ENCODE data around the gene HCN4. TPM values are rescaled to one million over a fixed set of nuclear protein-coding genes. Genes with fewer than 3 reads are reported as not detected.

HCN4 gene
- total RNA-seq, 2 donors from 2014 or later, result 6.9 to 45.3 TPM

GRCh38 chr15:73270366-73271097, 98.2 kb downstream of the HCN4 start:
- Histone ChIP-seq H3K36me3 (peaks cover 18% of the 10 kb centered on the region), H3K27me3 (no peaks in the 10 kb centered on the region), H3K27ac (no peak overlapping the region), H3K4me3 (no peak overlapping the region), H3K4me1 (no peaks in the 10 kb centered on the region), H3K9me3 (no peaks in the 10 kb centered on the region)
- DNase-seq (ENCODE audit: low spot score), result no peak
- TF ChIP-seq CTCF (IDR thresholded peaks at IDR 0.05), result no peak

Other genes with a start within 250 kb of the HCN4 start
- 1 to 10 TPM in 1 of 2 donors, not detected in 1; 4.6 TPM for gene REC114, start 74.2 kb upstream of the HCN4 start, total RNA-seq

Data from right atrium auricular region (tissue), 2 donors.